MM.1S (cell line): ENCODE data around the gene RNF125.

Source experiments
- DNase-seq: peaks from one replicate; pipeline ENCODE4 v3.0.0-alpha.2; 2015
- H2AFZ ChIP-seq: fragments of 300-600 bp; sonication (generic); 2 replicates; pipeline ENCODE4 v1.6.0; 2016; ENCODE audit warnings: antibody characterized with exemption, low read length
- H3F3A ChIP-seq: fragments of 300-600 bp; sonication (generic); 2 replicates; pipeline ENCODE4 v1.6.1; 2016; ENCODE audit warnings: mild to moderate bottlenecking, antibody characterized with exemption, low read length, moderate library complexity, mixed read lengths; ENCODE audit not compliant: insufficient read depth
- H3K27ac ChIP-seq: fragments of 300-600 bp; sonication (generic); 2 replicates; pipeline ENCODE4 v1.5.1; 2016; ENCODE audit warnings: mild to moderate bottlenecking, low read length
- H3K27me3 ChIP-seq: fragments of 300-600 bp; sonication (generic); replicated peaks from 2 replicates; pipeline ENCODE4 v1.6.0; 2016; ENCODE audit warnings: low read length; ENCODE audit not compliant: insufficient read depth
- H3K36me3 ChIP-seq: fragments of 300-600 bp; sonication (generic); replicated peaks from 2 replicates; pipeline ENCODE4 v1.6.1; 2016; ENCODE audit warnings: mild to moderate bottlenecking, low read length, mixed read lengths; ENCODE audit not compliant: insufficient read depth
- H3K4me1 ChIP-seq: fragments of 300-600 bp; sonication (generic); 2 replicates; pipeline ENCODE4 v1.6.1; 2016; ENCODE audit warnings: low read length, mixed read lengths
- H3K4me2 ChIP-seq: fragments of 300-600 bp; sonication (generic); 2 replicates; pipeline ENCODE4 v1.6.0; 2016; ENCODE audit warnings: low read depth, low read length
- H3K4me3 ChIP-seq: fragments of 300-600 bp; sonication (generic); 2 replicates; pipeline ENCODE4 v1.5.1; 2016; ENCODE audit warnings: low read length, mixed read lengths
- H3K79me2 ChIP-seq: fragments of 300-600 bp; sonication (generic); 2 replicates; pipeline ENCODE4 v1.6.1; 2016; ENCODE audit warnings: mixed run types, low read length, mixed read lengths
- H3K9ac ChIP-seq: fragments of 300-600 bp; sonication (generic); 2 replicates; pipeline ENCODE4 v1.6.1; 2016; ENCODE audit warnings: low read length, mixed read lengths
- H3K9me2 ChIP-seq: fragments of 300-600 bp; sonication (generic); replicated peaks from 2 replicates; pipeline ENCODE4 v1.6.1; 2016; ENCODE audit warnings: mild to moderate bottlenecking, low read length, mixed read lengths; ENCODE audit not compliant: insufficient read depth
- H3K9me3 ChIP-seq: fragments of 300-600 bp; sonication (generic); replicated peaks from 2 replicates; pipeline ENCODE4 v1.6.1; 2016; ENCODE audit warnings: mild to moderate bottlenecking, low read length, mixed read lengths; ENCODE audit not compliant: insufficient read depth
- H4K20me1 ChIP-seq: fragments of 300-600 bp; sonication (generic); 2 replicates; pipeline ENCODE4 v1.6.1; 2016; ENCODE audit warnings: mild to moderate bottlenecking, low read length, moderate library complexity, mixed read lengths; ENCODE audit not compliant: insufficient read depth
- CTCF ChIP-seq: fragments of 300-600 bp; sonication (generic); IDR thresholded peaks from 2 replicates; pipeline ENCODE4 v1.5.1; 2016; ENCODE audit warnings: antibody characterized with exemption, low read length, mixed read lengths
- EZH2 ChIP-seq: fragments of 300-600 bp; sonication (generic); optimal IDR thresholded peaks from 2 replicates; pipeline ENCODE3; 2017; ENCODE audit warnings: low read depth, mild to moderate bottlenecking, antibody characterized with exemption, low read length, mixed read lengths
- EZH2phosphoT487 ChIP-seq: fragments of 300-600 bp; sonication (generic); IDR thresholded peaks from 2 replicates; pipeline ENCODE4 v1.6.1; 2018; ENCODE audit warnings: antibody characterized with exemption, low read length

The RNF125 gene

GRCh38 chr18:32110005-32110404, 91.4 kb downstream of the RNF125 start:
- H3K36me3 ChIP-seq: no peaks in the 10 kb centered on the region; the same call in 1 of the 2 replicates
- H3K9ac ChIP-seq: no peak overlapping the region
- DNase-seq: no peak
- H3K27me3 ChIP-seq: no peaks in the 10 kb centered on the region
- H3K9me3 ChIP-seq: no peaks in the 10 kb centered on the region
- peaks cover 99% of the 10 kb centered on the region for H3K79me2 ChIP-seq
- H3K4me3 ChIP-seq: no peak overlapping the region
- no peaks in the 10 kb centered on the region for H3K4me1 ChIP-seq
- no peak overlapping the region for H3K27ac ChIP-seq
- no peak overlapping the region for H3K4me2 ChIP-seq
- H4K20me1 ChIP-seq: peaks cover 36% of the 10 kb centered on the region
- TF ChIP-seq EZH2phosphoT487: no peak
- no peak for TF ChIP-seq EZH2
- TF ChIP-seq CTCF: no peak
- no peak overlapping the region for H2AFZ ChIP-seq
- H3K9me2 ChIP-seq: no peaks in the 10 kb centered on the region
- H3F3A ChIP-seq: no peaks in the 10 kb centered on the region

GRCh38 chr18:32111706-32112105, 93.1 kb downstream of the RNF125 start:
- no peak for DNase-seq
- TF ChIP-seq EZH2phosphoT487 (no peak), EZH2 (no peak), CTCF (no peak)
- H3K4me3 ChIP-seq: no peak overlapping the region
- no peak overlapping the region for H2AFZ ChIP-seq
- no peaks in the 10 kb centered on the region for H3K27me3 ChIP-seq
- no peaks in the 10 kb centered on the region for H3K9me3 ChIP-seq
- H3F3A ChIP-seq: no peaks in the 10 kb centered on the region
- peaks cover 27% of the 10 kb centered on the region for H4K20me1 ChIP-seq
- H3K79me2 ChIP-seq: peaks cover 100% of the 10 kb centered on the region
- H3K4me1 ChIP-seq: no peaks in the 10 kb centered on the region
- H3K9ac ChIP-seq: no peak overlapping the region
- no peak overlapping the region for H3K4me2 ChIP-seq
- H3K9me2 ChIP-seq: no peaks in the 10 kb centered on the region
- no peak overlapping the region for H3K27ac ChIP-seq
- no peaks in the 10 kb centered on the region; the same call in 1 of the 2 replicates for H3K36me3 ChIP-seq

- Histone ChIP-seq H3K4me1 (no peaks in the 10 kb centered on the region), H3K36me3 (no peaks in the 10 kb centered on the region; the same call in 1 of the 2 replicates), H3K9me3 (no peaks in the 10 kb centered on the region), H3K9ac (no peak overlapping the region), H3K4me3 (no peak overlapping the region), H3K9me2 (no peaks in the 10 kb centered on the region), H3F3A (no peaks in the 10 kb centered on the region), H3K27ac (no peak overlapping the region), H3K79me2 (peaks cover 98% of the 10 kb centered on the region), H2AFZ (no peak overlapping the region), H3K27me3 (no peaks in the 10 kb centered on the region), H3K4me2 (no peak overlapping the region), H4K20me1 (peaks cover 26% of the 10 kb centered on the region)
- no peak for DNase-seq
- TF ChIP-seq CTCF (no peak), EZH2phosphoT487 (no peak), EZH2 (no peak)
These were observed 94.2 kb downstream of the RNF125 start for GRCh38 chr18:32112826-32113225.
